Measurements from ENCODE around the gene MBLAC2. TPM values are rescaled to one million over a fixed set of nuclear protein-coding genes. Genes with fewer than 3 reads are reported as not detected.

Gene MBLAC2
- total and polyA plus RNA-seq, 2 donors (not counting 1 experiment from before 2014, with no cell fraction given) = 3.8 to 13.3 TPM

GRCh38 chr5:90494043-90494442, 19.5 kb upstream of the MBLAC2 start:
- Mint-ChIP-seq H3K9me3 (ENCODE audit: insufficient read depth) (peaks cover 2% of the 10 kb centered on the region), H3K27ac (no peak overlapping the region), H3K27me3 (no peaks in the 10 kb centered on the region), H3K4me3 (no peak overlapping the region), H3K4me1 (no peaks in the 10 kb centered on the region)
- ATAC-seq (ENCODE audit: low read depth) (no peak), DNase-seq (no peak)
- H3K4me1 ChIP-seq (ENCODE audit: control insufficient read depth in 2 of 2, insufficient read depth in 2 of 2, low read length in 2 of 2) = no peaks in the 10 kb centered on the region
- CTCF ChIA-PET = no interaction called here
- no peak overlapping the region for H3K4me3 ChIP-seq (ENCODE audit: control extremely low read depth in 1 of 5, extremely low read depth in 1 of 5, insufficient read depth in 1 of 5, low read depth in 2 of 5, low read length in 4 of 5)
- H3K9me3 ChIP-seq (ENCODE audit: control extremely low read depth in 1 of 3, control insufficient read depth in 2 of 3, insufficient read depth in 1 of 3, low read length in 2 of 3) = no peaks in the 10 kb centered on the region
- POLR2A ChIA-PET = no interaction called here
- no peaks in the 10 kb centered on the region for H3K79me2 ChIP-seq (ENCODE audit: control insufficient read depth, insufficient read depth, low read length)
- H3K27me3 ChIP-seq (replicated peaks in 1 of 4; ENCODE audit: control extremely low read depth in 1 of 4, control insufficient read depth in 3 of 4, insufficient read depth in 4 of 4, low read length in 3 of 4) = no peaks in the 10 kb centered on the region
- H3K27ac ChIP-seq (ENCODE audit: low read length in 2 of 2) = no peak overlapping the region
- H2AFZ ChIP-seq (ENCODE audit: insufficient read depth, low read depth, low read length, poor library complexity, severe bottlenecking) = no peak overlapping the region
- TF ChIP-seq EZH2 (IDR thresholded peaks at IDR 0.05; ENCODE audit: borderline replicate concordance, insufficient read depth, low read depth, low read length, poor library complexity, severe bottlenecking) (no peak), CTCF (IDR thresholded peaks at IDR 0.05) (no peak)
- no peak overlapping the region for H3K4me2 ChIP-seq (replicated peaks; ENCODE audit: low read depth, low read length, poor library complexity, severe bottlenecking)
- H3K9ac ChIP-seq (ENCODE audit: low read length) = no peak overlapping the region
- H4K20me1 ChIP-seq (ENCODE audit: control insufficient read depth, insufficient read depth, low read length, poor library complexity, severe bottlenecking) = no peaks in the 10 kb centered on the region
- intact Hi-C loops (cut with micrococcal nuclease) = no loop called here
- no peaks in the 10 kb centered on the region for H3K36me3 ChIP-seq (replicated peaks in 1 of 2; ENCODE audit: control extremely low read depth in 1 of 2, control insufficient read depth in 1 of 2, extremely low read depth in 1 of 2, insufficient read depth in 2 of 2, low read length in 1 of 2)

- no peaks in the 10 kb centered on the region for H3K79me2 ChIP-seq (ENCODE audit: control insufficient read depth, insufficient read depth, low read length)
- H3K27ac Mint-ChIP-seq = no peak overlapping the region
- ATAC-seq (ENCODE audit: low read depth) = no peak
- no CpG with 5 or more reads among the region's 2 CpGs for WGBS (ENCODE audit: insufficient coverage)
- H3K9ac ChIP-seq (ENCODE audit: low read length) = no peak overlapping the region
- DNase-seq = no peak
- H3K4me3 ChIP-seq (ENCODE audit: control extremely low read depth in 1 of 5, extremely low read depth in 1 of 5, insufficient read depth in 1 of 5, low read depth in 2 of 5, low read length in 4 of 5) = no peak overlapping the region
- no peaks in the 10 kb centered on the region for H3K36me3 ChIP-seq (replicated peaks in 1 of 2; ENCODE audit: control extremely low read depth in 1 of 2, control insufficient read depth in 1 of 2, extremely low read depth in 1 of 2, insufficient read depth in 2 of 2, low read length in 1 of 2)
- H3K27me3 ChIP-seq (replicated peaks in 1 of 4; ENCODE audit: control extremely low read depth in 1 of 4, control insufficient read depth in 3 of 4, insufficient read depth in 4 of 4, low read length in 3 of 4) = no peaks in the 10 kb centered on the region
- no peak overlapping the region for H2AFZ ChIP-seq (ENCODE audit: insufficient read depth, low read depth, low read length, poor library complexity, severe bottlenecking)
- no peaks in the 10 kb centered on the region for H3K9me3 Mint-ChIP-seq (ENCODE audit: insufficient read depth)
- no peaks in the 10 kb centered on the region for H4K20me1 ChIP-seq (ENCODE audit: control insufficient read depth, insufficient read depth, low read length, poor library complexity, severe bottlenecking)
- ChIA-PET POLR2A (no interaction called here), CTCF (no interaction called here)
- no peaks in the 10 kb centered on the region for H3K4me1 Mint-ChIP-seq
- intact Hi-C loops (cut with micrococcal nuclease) = no loop called here
- H3K27me3 Mint-ChIP-seq = no peaks in the 10 kb centered on the region
- H3K9me3 ChIP-seq (ENCODE audit: control extremely low read depth in 1 of 3, control insufficient read depth in 2 of 3, insufficient read depth in 1 of 3, low read length in 2 of 3) = no peaks in the 10 kb centered on the region
- no peak overlapping the region for H3K27ac ChIP-seq (ENCODE audit: low read length in 2 of 2)
- no peak for TF ChIP-seq EZH2 (IDR thresholded peaks at IDR 0.05; ENCODE audit: borderline replicate concordance, insufficient read depth, low read depth, low read length, poor library complexity, severe bottlenecking)
- no peak for TF ChIP-seq CTCF (IDR thresholded peaks at IDR 0.05)
- H3K4me1 ChIP-seq (ENCODE audit: control insufficient read depth in 2 of 2, insufficient read depth in 2 of 2, low read length in 2 of 2) = no peaks in the 10 kb centered on the region
- no peak overlapping the region for H3K4me2 ChIP-seq (replicated peaks; ENCODE audit: low read depth, low read length, poor library complexity, severe bottlenecking)
- H3K4me3 Mint-ChIP-seq = no peak overlapping the region
These were observed 14.2 kb upstream of the MBLAC2 start for GRCh38 chr5:90488791-90489190.

Data from B cell (primary cell).